Tongue (tissue), 2 donors: ENCODE results near the gene ROMO1. TPM values are rescaled to one million over a fixed set of nuclear protein-coding genes. Genes with fewer than 3 reads are reported as not detected.
"Not testable (repeated sequence)": the region's sequence is repeated elsewhere in the genome, so short reads cannot be mapped to it uniquely, and the experiment has no call there.

Experiments
- DNase-seq: peaks from one replicate; pipeline ENCODE4 v3.0.0-alpha.2; 2015
- total RNA-seq: library from RNA; depleted of rRNA; stranded (reverse); fragments of >200 nt; gene quantifications from one replicate; pipeline ENCODE4 v1.2.3, GENCODE V29; 2014

ROMO1 gene
- total RNA-seq, 1 donor from 2014 or later, result 96.8 TPM

DNA sequence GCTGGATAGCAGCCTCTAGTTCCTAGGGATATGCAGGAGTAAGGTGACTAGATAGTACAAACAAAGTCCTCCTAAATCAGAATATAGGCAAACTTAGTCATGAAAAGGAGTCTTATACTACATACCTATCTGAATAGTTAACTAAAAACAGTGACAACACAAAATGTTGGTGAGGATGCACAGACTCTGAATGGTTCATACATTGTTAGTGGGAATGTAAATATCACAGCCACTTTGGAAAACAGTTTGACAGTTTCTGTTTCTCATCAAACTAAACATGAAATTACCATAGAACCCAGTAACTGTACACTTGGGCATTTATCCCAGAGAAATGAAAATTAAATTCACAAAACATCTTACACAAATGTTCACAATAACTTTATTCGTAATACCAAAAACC, 17.2 kb upstream of the ROMO1 start:
- peak; percentile 74 for DNase-seq

DNA sequence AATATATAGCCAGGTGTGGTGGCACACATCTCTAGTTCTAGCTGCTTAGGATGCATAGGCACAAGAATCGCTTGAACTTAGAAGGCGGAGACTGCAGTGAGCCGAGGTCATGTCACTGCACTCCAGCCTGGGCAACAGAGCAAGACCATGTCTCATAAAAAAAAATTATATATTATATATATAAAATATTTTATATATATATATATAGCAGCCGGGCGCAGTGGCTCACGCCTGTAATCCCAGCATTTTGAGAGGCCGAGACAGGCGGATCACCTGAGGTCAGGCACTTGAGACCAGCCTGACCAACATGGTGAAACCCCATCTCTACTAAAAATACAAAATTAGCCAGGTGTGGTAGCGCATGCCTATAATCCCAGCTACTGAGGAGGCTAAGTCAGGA, 13.8 kb upstream of the ROMO1 start:
- not testable (repeated sequence) for DNase-seq

DNA sequence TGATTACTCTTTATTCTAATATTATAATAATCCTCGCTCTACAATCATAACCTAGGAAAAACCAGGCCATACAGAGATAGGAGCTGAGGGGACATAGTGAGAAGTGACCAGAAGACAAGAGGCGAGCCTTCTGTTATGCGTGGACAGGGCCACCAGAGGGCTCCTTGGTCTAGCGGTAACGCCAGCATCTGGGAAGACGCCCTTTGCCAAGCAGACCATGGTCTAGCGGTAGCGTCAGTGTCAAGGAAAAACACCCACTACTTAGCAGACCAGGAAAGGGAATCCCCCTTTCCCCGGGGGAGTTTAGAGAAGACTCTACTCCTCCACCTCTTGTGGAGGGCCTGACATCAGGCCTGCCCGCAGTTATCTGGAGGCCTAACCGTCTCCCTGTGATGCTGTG, 12.3 kb upstream of the ROMO1 start:
- not testable (repeated sequence) for DNase-seq

DNA sequence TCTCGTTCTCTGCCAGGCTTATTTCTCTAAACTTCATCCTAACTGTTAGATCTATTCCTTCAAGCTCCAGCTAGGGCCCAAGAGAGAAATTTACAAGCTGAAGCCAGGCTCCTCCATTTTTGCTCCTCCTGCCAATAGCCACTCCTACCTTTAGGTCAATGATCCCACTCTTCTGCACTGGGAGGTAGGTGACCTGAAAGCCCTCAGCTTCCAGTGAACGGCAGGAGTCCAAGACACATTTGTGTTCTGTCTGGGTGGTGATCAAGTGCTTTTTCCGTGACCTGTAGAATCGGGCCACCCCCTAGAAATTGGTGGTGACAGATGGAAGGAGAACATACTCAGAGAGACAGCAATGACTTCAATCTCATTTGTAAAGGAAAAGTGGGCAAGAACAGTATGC, 8.9 kb upstream of the ROMO1 start:
- DNase-seq, result no peak

DNA sequence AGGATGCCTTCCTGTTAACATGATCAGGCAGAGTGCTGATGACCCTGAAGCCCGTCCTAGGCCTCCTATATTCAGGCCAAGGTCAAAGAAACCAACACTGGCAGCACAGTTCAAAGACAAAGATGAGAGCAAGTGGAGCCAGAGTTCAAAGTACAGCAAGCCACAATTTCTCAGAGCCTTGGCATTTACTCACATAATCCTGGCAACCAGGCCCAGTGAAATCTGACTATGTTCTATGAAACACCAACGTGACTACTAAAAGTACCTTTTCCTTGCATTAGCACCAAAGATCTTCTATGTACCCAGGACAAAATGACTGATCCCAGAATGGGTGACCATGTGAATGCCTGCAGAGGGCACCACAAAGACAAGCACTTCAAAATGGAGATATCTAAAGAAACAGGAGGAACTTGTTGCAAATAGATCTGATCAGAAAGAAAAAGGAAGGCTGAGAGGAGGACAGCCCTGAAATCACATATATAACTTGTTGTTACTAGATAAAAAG, 3.9 kb upstream of the ROMO1 start:
- no peak for DNase-seq

DNA sequence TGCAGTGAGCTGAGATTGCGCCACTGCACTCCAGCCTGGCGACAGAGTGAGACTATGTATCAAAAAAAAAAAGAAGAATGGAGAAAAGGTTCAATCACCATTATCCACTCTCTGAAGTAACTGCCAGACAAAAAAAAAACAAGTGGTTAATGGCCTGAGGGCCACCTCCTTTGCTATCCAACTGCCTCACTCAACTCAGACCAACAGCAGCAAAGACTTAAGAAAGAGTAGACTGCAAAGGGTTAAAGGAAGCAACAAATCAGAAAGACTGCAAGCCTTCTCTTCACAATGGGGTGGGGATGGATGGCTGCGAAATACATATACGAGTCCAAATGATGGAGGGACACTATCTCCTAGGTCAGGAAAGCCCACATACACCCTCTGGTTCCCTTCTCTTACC, 3.2 kb upstream of the ROMO1 start:
- DNase-seq, result no peak

DNA sequence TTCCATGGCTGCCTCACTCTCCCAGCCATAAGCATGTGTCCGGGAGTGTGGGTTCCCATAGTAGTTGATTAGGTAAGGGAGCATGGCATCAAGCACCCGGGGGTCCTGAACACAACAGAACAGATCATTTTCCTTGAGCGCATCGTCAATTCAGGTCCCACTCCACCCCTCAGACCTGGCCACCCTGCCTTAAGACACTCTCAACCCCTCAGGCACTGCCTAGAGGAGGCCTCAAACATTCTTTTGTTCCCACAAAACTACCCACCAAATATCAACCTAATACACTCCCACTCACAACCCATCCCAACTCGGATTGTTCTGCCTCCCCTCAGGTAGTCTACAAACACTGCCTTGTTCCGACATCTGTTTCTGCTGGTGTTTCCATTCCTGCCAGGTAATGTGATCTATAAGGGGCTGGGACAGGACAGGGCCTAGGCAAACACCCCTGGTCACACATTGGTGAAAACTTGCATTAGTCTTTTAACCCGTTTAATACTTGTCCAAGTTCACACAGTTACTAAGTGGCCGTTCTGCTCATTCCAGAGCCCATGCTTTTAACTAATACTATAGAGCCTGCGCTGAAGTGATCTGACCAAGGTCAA, 1.4 kb upstream of the ROMO1 start:
- no peak for DNase-seq

DNA sequence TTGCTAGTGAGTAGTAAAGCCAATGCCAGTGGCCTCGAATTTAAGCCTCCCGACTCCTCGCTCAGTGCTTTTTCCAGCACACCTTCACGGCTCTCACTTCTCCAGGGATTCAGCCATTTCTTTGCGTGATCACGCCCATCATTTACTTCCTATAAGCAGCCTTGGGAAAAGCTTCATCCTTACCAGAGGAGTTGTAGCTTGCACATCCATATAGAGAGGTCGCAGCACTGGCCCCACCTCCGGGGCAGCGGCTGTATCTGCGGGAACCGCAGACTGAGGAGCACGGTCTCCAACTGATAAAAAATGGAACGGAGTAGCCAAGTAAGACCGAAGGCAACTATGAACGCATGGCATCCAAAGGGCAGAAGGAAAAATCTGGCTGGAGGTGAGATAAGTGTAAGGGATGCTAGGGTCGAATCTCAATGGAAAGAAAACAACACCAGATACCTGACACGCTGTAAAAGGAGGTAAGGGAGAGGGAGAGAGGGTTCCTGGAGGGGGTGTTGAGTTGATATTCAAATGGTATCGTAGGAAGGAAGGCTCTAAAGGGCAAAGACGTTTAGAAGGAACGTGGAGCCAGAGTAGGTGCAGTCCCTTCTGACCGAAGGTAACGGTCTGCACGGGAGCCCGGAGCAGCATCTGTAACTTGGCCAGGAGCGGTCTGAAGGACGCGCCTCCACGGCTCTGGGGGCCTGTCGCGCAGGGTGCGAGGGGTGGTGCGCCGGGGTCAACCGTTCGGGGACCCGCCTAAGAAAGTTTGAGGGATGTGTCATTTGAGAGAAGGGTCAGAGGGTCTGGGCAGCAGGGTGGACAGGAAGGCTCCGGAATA, 693 bp upstream of the ROMO1 start:
- peak; percentile 21 for DNase-seq

DNA sequence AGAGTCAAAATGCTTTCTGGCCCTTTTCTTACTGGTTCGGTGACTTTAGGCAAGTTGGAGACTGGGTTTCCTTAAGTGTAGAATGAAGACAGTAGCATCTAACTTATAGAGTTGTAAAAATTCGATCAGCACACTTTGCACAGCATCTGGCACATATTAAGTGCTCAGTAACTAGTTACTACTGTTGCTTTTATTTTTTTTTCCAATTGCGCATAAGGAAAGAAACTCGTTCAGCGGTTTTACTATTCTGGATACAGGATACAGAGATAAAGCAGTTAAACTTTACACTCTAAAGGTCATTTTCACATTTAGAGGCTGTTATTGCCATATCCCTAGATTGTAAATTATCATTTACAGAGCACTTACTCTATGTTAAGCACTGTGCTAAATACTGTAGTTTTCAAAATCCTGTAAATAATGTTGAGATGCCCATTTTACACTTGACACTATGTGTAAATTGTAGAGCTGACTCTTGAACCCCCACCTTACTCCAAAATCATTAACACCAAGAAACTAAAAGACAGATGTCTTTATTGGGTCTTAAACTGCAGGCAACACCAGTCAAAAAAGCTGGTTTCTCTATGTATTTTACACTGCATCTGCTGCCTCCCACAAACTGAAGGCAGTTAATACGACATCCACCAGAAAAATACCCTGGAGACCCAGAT, 886 bp downstream of the ROMO1 start:
- no peak for DNase-seq

DNA sequence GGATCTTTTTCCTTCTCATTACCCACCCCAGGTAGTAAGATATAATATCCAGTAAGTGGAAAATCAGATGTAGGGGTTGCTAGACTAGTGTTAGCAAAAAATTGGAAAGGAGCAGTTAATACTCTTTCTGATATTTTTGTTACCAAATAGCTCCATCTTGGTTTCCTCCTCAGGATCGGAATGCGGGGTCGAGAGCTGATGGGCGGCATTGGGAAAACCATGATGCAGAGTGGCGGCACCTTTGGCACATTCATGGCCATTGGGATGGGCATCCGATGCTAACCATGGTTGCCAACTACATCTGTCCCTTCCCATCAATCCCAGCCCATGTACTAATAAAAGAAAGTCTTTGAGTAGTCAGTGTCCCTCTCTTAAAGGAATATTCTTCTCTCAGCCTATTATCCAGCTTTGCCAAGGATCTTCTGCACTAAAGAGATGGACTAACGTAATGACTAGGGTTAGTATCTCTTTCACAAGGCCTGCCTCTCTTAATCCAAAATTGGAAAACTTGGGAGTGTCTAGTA, 1.5 kb downstream of the ROMO1 start:
- DNase-seq, result no peak

DNA sequence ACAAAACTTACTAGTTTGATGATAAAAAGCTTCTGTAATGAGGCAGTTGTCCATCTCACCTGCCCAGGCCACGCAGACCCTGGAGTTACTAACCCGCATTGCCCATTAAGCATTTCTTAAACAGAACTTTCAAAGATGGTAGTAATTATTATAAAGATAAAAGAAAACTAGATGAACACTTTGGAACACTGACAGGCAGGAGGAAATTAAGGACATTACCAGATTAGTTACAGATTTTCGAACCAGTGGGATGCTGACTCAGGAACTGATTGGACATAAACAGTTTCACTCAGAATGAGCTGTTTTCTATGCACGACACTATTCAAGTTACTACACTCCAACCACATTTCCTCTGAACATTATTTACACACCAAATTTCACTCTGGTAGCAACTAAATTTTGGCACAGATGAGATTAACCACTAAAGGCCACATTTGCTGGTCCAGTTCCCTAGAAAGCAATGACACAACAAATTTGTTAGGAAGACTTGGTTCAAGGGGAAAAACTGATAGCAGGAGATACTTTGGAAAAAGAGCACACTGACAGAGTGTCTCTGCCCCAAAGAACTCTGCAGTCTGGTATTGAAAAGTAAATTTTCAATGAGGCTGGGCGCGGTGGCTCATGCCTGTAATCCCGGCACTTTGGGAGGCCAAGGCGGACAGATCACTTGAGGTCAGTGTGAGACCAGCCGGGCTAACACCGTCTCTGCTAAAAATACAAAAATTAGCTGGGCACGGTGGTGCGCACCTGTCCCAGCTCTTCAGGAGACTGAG, 3.0 kb downstream of the ROMO1 start:
- no peak for DNase-seq

DNA sequence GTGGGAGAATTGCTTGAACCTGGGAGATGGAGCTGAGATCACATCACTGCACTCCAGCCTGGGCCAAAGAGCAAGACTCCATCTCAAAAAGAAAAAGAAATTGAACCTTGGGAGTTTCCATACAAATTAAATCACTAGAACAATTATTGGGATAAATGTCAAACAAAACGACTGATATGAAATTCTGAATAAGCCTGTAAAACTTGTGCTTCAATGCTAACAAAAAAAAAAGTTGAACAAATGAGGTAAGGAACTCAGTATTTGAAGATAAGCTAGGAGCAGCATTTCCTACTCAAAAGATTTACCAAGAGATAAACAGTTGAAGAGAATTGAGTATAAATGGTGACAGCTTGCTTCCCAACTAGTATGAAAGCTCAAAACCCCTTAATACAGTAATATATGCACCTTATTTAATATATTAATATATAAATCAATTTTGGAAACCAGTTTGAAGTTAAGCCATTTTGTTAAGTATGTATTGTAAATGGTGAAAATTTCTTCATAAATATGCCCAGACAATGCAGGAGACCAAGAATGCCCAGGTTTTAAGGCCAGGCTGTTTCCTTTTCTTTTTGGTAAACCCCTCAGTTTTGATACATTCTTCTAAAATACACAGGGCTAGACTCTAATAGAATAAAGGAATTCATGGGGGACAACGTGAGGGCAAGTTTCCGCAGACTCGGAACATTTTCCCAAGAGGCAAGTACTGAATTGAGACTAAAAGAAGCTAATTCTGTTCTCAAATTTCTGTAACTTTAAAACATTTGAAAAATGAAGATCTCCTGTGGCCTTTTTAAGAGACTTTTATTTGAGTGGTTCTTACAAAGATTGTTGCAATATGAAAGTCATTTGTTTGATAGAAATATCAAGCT, 3.9 kb downstream of the ROMO1 start:
- no peak for DNase-seq

DNA sequence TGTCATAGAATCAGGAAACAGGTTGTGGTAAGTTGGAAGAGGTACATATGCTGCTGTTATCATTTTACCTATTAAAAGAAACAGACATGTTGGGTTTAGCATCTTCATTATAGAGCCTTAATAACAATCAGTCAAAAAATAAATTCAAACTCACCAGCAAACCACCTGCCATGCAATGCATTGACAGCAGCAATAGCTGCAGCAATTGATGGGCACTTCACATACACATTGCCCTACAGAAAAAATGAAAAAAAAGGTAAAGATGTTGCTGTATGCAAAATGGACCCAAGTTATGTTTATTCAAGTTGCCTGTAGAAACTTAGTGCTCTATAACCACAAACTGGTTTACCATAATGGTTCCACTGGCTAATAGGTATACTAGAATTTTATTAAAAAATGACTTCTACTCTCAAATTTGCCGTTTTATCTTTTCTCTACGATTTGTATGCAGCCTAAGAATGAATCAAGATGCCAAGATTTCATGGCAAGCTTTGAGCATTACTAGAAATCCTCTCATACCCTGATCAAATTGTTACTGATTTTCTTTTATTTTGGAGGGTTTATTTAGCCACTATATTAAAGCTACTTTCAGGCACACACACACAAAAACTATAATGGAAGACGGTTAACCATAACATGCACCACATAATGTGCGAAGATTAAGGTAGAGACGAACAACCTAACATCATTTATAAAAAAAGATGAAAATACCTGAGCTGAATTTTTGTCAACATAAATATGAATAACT, 5.5 kb downstream of the ROMO1 start:
- DNase-seq, result no peak

DNA sequence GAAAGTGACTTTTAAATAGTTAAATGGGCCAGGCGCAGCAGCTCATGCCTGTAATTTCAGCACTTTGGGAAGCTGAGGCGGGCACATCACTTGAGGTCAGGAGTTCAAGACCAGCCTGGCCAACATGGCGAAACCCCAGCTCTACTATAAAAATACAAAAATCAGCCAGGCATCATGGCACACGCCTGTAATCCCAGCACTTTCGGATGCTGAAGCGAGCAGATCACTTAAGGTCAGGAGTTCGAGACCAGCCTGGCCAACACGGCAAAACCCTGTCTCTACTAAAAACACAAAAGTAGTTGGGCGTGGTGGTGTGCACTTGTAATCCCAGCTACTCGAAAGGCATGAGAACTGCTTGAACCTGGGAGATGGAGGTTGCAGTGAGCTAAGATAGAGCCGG, 6.7 kb downstream of the ROMO1 start:
- DNase-seq, result not testable (repeated sequence)

DNA sequence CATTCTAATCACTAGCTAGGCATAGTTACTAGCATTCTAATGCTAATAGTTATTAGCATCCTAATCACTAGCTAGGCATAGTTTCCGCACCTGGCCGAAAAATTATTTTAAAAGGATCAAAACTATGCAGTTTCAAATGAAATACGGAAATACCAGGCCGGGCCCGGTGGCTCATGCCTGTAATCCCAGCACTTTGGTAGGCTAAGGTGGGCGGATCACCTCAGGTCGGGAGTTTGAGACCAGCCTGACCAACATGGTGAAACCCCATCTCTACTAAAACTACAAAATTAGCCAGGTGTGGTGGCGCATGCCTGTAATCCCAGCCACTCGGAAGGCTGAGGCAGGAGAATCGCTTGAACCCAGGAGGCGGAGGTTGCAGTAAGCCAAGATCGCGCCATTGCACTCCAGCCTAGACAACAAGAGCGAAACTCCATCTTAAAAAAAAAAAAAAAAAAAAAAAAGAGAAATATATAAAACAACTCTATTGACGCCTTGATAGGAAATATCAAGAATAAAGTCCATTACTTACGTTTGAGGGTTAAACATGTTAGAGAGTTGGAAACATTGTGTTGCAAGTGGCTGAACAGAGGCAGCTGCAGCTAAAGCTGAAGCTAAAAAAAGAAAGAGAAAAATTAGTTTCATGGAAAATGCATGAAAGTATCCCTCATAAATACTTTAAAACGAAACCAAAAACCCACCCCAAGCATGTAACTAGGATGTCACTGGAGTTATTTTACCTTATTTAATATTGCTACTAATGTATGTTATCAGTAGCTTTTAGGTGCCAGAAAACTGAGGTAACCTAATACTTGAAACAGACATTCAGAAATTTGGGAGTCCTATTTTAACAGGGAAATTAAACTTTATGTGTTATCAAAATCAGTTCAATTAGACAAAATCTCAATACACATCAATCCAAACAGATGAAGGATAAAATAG, 7.7 kb downstream of the ROMO1 start:
- not testable (repeated sequence) for DNase-seq

DNA sequence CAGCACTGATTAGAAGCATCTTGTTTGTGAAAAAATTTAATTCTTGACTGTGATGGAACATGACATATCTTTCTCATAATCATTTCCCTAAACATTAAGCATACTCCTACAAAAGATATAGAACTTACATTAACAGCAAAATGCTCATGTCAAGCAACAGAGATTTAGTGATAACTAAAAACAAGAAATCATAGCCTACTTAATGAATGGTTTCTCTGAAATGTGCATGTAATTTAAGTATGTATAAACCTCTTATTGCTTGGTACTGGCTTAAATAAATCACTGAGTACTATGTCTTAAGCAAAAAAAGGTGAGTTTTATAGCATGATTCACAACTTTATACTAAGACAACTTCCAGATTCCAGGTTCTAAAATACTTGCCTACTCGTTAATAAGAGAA, 9.3 kb downstream of the ROMO1 start:
- DNase-seq, result no peak

DNA sequence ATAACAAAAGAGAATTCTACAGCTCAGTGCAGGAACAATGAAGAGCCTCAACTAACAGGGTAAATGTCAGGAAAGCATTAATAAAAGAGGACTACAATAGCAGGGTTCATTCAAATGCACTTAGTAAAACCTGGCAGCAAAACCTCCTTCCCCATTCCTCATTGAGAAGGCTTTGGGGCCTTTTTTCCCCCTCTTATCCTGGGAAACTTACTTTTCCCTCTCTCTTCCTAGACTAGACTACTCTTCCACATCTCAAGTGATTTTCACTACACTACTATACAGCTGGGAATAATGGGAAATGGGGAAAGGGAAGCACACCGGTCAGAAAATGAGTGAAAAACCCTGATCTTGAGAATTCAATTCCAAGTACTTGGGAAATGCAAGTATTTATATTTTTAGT, 10.1 kb downstream of the ROMO1 start:
- DNase-seq, result no peak

DNA sequence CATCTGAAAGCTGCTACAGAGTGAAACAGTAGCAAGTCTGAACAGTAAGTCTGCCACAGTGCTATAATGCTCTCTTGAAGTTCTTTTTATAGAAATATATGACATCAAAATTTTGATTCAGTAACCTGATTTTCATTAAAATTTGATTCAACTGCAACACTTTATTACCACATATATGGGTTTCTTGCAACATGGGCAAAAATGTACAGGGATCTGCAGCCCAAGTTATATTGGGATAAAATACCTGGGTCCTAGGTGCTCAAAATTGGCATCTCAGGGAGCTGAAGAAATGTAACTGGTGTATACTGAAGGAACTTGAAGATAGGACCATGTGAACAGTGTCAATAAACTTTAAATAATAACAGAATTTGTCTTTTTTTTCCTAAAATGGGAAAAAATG, 10.8 kb downstream of the ROMO1 start:
- no peak for DNase-seq

DNA sequence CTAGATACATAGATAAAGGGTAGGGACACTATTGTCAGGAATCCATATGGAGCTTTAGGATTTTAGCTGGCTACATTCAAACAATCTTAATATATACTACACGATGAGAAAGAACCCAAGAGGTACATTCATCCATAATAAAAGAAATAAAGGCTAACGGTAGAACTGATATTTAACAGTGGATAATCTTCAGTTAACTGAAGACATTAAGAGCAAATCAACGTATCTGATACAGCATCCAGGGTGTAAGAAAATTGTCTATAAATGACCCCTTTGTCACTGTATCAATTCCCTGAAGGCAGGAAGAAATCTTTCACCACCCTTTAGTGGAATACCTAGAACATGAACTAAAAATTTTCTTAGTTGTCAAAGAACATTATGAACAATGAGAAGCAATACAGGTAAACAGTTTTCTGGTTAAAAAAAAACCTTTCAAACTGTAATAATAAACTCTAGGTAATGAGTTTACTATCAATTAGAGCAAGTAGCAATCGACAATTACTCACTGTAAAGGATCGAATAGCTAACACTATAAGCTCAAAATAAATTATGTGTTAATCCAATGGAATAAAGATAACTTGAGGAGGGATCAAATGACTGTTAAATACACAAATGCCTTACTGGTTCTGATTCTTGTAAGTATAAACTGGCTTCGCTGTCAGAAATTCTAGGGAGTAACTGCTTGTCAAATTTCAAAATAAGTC, 11.8 kb downstream of the ROMO1 start:
- no peak for DNase-seq
